LNCaP clone FGC (cell line): Measurements from ENCODE around the gene FCN1.
"Not testable (repeated sequence)": the region's sequence is repeated elsewhere in the genome, so short reads cannot be mapped to it uniquely, and the experiment has no call there.

ENCODE experiments used
- DNase-seq: peaks from one replicate; pipeline ENCODE4 v3.0.0-alpha.2; 2011; ENCODE audit warnings: low read depth
- H3K4me3 ChIP-seq: 2 replicates; pipeline ENCODE4 v1.5.1; 2011; ENCODE audit warnings: mild to moderate bottlenecking, low read depth, low read length, control low read depth
- TF ChIP-seq, protein P1 (sequence below): IDR thresholded peaks from 2 replicates; pipeline ENCODE4 v1.5.1; 2012; ENCODE audit warnings: mild to moderate bottlenecking; ENCODE audit not compliant: control insufficient read depth, insufficient read depth; ENCODE audit errors: extremely low read depth

The FCN1 gene

GRCh38 chr9:134959126-134959970, 41.6 kb upstream of the FCN1 start:
- no peak overlapping the region for H3K4me3 ChIP-seq
- no peak for DNase-seq
- TF ChIP-seq, protein P1, sequence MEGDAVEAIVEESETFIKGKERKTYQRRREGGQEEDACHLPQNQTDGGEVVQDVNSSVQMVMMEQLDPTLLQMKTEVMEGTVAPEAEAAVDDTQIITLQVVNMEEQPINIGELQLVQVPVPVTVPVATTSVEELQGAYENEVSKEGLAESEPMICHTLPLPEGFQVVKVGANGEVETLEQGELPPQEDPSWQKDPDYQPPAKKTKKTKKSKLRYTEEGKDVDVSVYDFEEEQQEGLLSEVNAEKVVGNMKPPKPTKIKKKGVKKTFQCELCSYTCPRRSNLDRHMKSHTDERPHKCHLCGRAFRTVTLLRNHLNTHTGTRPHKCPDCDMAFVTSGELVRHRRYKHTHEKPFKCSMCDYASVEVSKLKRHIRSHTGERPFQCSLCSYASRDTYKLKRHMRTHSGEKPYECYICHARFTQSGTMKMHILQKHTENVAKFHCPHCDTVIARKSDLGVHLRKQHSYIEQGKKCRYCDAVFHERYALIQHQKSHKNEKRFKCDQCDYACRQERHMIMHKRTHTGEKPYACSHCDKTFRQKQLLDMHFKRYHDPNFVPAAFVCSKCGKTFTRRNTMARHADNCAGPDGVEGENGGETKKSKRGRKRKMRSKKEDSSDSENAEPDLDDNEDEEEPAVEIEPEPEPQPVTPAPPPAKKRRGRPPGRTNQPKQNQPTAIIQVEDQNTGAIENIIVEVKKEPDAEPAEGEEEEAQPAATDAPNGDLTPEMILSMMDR: no peak

- no peak for DNase-seq
- no peak overlapping the region for H3K4me3 ChIP-seq
- TF ChIP-seq, protein P1: no peak
These were observed 40.2 kb upstream of the FCN1 start for GRCh38 chr9:134957945-134958227.

DNA sequence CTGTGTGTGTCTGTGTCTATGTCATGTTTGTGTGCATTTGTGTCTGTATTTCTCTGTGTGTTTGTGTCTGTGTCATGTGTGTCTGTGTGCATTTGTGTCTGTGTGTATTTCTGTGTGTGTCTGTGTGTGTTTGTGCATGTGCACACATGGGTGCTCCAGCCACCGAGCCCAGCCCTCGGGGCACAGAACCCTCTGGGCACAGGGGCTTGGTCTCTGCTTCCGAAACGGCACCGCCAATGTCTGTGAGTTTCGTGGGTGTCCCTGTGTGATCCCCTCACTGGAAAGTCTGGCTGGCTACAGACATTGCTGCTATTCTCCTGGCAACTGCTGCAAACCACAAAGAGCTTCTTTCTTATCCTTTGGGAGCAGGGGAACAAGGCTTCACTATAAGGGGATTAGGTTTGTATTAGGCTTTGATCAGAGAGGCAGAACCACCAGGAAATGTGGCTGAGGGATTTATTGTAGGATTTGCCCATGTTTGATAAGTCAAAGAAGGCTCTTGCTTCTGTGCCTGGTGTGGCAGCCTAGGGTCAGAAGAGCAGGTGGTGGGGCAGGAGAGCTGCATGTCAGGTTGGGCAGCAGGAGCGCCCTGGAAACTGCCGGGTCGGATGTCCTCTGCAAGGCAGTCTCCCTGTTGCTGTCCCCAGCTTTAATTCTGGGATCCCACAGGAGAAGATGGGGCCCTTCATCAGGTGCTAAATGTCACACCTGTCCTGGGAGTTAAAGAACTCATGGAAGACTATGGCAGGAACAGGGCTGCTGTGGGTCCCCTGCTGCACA, 39.6 kb upstream of the FCN1 start:
- DNase-seq: no peak
- no peak overlapping the region for H3K4me3 ChIP-seq
- TF ChIP-seq, protein P1: no peak

DNA sequence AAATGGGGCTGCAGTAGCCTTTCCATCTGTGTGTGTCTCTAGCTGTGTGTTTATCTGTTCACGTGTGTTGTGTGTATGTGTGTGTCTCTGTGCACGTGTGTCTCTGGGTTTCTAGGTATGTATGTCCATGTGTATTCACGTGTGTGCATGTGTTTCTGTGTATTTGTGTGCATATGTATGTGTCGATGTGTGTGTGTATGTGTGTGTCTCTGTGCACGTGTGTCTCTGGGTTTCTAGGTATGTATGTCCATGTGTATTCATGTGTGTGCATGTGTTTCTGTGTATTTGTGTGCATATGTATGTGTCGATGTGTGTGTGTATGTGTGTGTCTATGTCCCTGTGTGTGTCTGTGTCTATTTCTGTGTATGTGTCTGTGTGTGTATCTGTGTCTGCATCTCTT, 38.7 kb upstream of the FCN1 start:
- DNase-seq, H3K4me3 ChIP-seq: not testable (repeated sequence)

- no peak overlapping the region for H3K4me3 ChIP-seq
- TF ChIP-seq, protein P1: no peak
- no peak for DNase-seq
These were observed 38.1 kb upstream of the FCN1 start for GRCh38 chr9:134955801-134956200.

DNA sequence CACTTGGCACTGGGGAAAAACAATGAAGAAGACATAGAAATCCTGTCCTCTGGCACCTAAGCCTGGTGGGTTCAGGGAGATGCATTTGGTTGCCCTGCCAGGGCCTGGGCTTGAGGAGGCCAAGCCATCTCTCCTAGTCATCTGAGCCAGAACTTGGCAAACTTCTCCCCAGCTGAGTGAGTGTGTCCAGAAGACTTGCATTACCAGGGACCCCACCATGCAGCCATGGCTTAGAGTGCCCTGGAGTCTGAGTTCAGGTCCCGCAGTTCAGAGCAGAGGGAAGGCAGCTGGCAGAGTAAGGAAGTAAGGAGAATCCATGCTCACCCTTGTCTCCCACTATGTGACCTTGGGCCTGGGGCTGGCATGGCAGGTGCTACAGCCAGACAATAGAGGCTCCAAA, 37.4 kb upstream of the FCN1 start:
- DNase-seq: no peak
- no peak overlapping the region for H3K4me3 ChIP-seq
- TF ChIP-seq, protein P1: no peak

GRCh38 chr9:134951994-134952393, 34.3 kb upstream of the FCN1 start:
- no peak for DNase-seq
- TF ChIP-seq, protein P1: no peak

More at GRCh38 chr9:134951994-134952393, 34.3 kb upstream of the FCN1 start:
- no peak overlapping the region for H3K4me3 ChIP-seq
